H9 (cell line): Measurements from ENCODE around the gene FPGS. TPM values are rescaled to one million over a fixed set of nuclear protein-coding genes. Genes with fewer than 3 reads are reported as not detected.

Experiments used
- DNase-seq: peaks from one replicate; pipeline ENCODE4 v3.0.0-alpha.2; 2017
- H2AFZ ChIP-seq: one replicate; pipeline ENCODE4 v1.6.1; 2013; ENCODE audit warnings: mild to moderate bottlenecking, low read length, control low read depth, moderate library complexity
- H2AK5ac ChIP-seq: 2 replicates; pipeline ENCODE4 v1.6.1; 2013; ENCODE audit warnings: low read length, control low read depth, mixed read lengths; ENCODE audit not compliant: insufficient read length
- H2BK120ac ChIP-seq: one replicate; pipeline ENCODE4 v1.6.1; 2013; ENCODE audit warnings: low read depth, mild to moderate bottlenecking, low read length, control low read depth, inconsistent platforms; ENCODE audit not compliant: poor library complexity, severe bottlenecking
- H2BK12ac ChIP-seq: 2 replicates; pipeline ENCODE4 v1.6.1; 2013; ENCODE audit warnings: low read length, control low read depth, mixed read lengths, low read depth; ENCODE audit not compliant: insufficient read length
- H2BK15ac ChIP-seq: 2 replicates; pipeline ENCODE4 v1.6.1; 2013; ENCODE audit warnings: low read depth, low read length, control low read depth
- H2BK20ac ChIP-seq: one replicate; pipeline ENCODE4 v1.6.1; 2013; ENCODE audit warnings: low read depth, mild to moderate bottlenecking, low read length, control low read depth, inconsistent platforms; ENCODE audit not compliant: poor library complexity, severe bottlenecking
- H2BK5ac ChIP-seq: 2 replicates; pipeline ENCODE4 v1.6.1; 2013; ENCODE audit warnings: low read length, control low read depth, mixed read lengths; ENCODE audit not compliant: insufficient read length
- H3K14ac ChIP-seq: 2 replicates; pipeline ENCODE4 v1.6.1; 2013; ENCODE audit warnings: low read length, control low read depth; ENCODE audit not compliant: insufficient read depth
- H3K18ac ChIP-seq: 2 replicates; pipeline ENCODE4 v1.6.1; 2013; ENCODE audit warnings: low read depth, mild to moderate bottlenecking, mixed read lengths, low read length, control low read depth; ENCODE audit not compliant: insufficient read length
- H3K23ac ChIP-seq: 2 replicates; pipeline ENCODE4 v1.6.1; 2013; ENCODE audit warnings: low read length, control low read depth, mixed read lengths, low read depth; ENCODE audit not compliant: insufficient read length
- H3K23me2 ChIP-seq: 2 replicates; pipeline ENCODE4 v1.6.1; 2013; ENCODE audit warnings: low read depth, mild to moderate bottlenecking, mixed read lengths, low read length, control low read depth; ENCODE audit not compliant: insufficient read length, poor library complexity, severe bottlenecking
- H3K27ac ChIP-seq: 2 replicates; pipeline ENCODE4 v1.5.1; 2013; ENCODE audit warnings: low read length, control low read depth, mixed read lengths, low read depth; ENCODE audit not compliant: insufficient read length
- H3K27me3 ChIP-seq: 2 replicates; pipeline ENCODE4 v1.6.1; 2013; ENCODE audit warnings: low read length, control low read depth, inconsistent platforms; ENCODE audit not compliant: insufficient read depth
- H3K4ac ChIP-seq: 2 replicates; pipeline ENCODE4 v1.6.1; 2013; ENCODE audit warnings: low read depth, mild to moderate bottlenecking, control low read depth, inconsistent platforms, low read length, moderate library complexity
- H3K4me1 ChIP-seq: 2 replicates; pipeline ENCODE4 v1.6.1; 2013; ENCODE audit warnings: low read length, control low read depth, inconsistent platforms; ENCODE audit not compliant: insufficient read depth
- H3K4me2 ChIP-seq: 2 replicates; pipeline ENCODE4 v1.6.1; 2013; ENCODE audit warnings: low read length, control low read depth, mixed read lengths; ENCODE audit not compliant: insufficient read length, insufficient read depth
- H3K56ac ChIP-seq: 2 replicates; pipeline ENCODE4 v1.6.1; 2013; ENCODE audit warnings: low read depth, mild to moderate bottlenecking, mixed read lengths, low read length, control low read depth; ENCODE audit not compliant: insufficient read length
- H3K79me1 ChIP-seq: 2 replicates; pipeline ENCODE4 v1.6.1; 2013; ENCODE audit warnings: low read depth, mild to moderate bottlenecking, moderate library complexity, low read length, control low read depth, inconsistent platforms; ENCODE audit not compliant: insufficient read depth, poor library complexity, severe bottlenecking
- H3K79me2 ChIP-seq: 2 replicates; pipeline ENCODE4 v1.6.1; 2013; ENCODE audit warnings: low read length, control low read depth, inconsistent platforms; ENCODE audit not compliant: insufficient read depth
- H3K9ac ChIP-seq: 2 replicates; pipeline ENCODE4 v1.6.1; 2013; ENCODE audit warnings: low read length, control low read depth, mixed read lengths; ENCODE audit not compliant: insufficient read length; ENCODE audit errors: extremely low read depth
- H3K9me3 ChIP-seq: one replicate; pipeline ENCODE4 v1.6.1; 2013; ENCODE audit warnings: low read depth, low read length, inconsistent platforms; ENCODE audit not compliant: control insufficient read depth
- H3T11ph ChIP-seq: one replicate; pipeline ENCODE4 v1.6.1; 2013; ENCODE audit warnings: mild to moderate bottlenecking, low read length, control low read depth, inconsistent platforms
- H4K20me1 ChIP-seq: one replicate; pipeline ENCODE4 v1.6.1; 2013; ENCODE audit not compliant: control insufficient read depth, insufficient read length, insufficient read depth
- H4K5ac ChIP-seq: 2 replicates; pipeline ENCODE4 v1.6.1; 2013; ENCODE audit warnings: low read depth, mild to moderate bottlenecking, mixed read lengths, low read length, control low read depth; ENCODE audit not compliant: insufficient read length
- H4K8ac ChIP-seq: replicated peaks from 2 replicates; pipeline ENCODE4 v1.6.1; 2013; ENCODE audit warnings: low read length, control low read depth, mixed read lengths, low read depth; ENCODE audit not compliant: insufficient read length
- H4K91ac ChIP-seq: 2 replicates; pipeline ENCODE4 v1.6.1; 2013; ENCODE audit warnings: low read depth, mild to moderate bottlenecking, moderate library complexity, mixed read lengths, low read length, control low read depth; ENCODE audit not compliant: insufficient read length
- H3K27ac Mint-ChIP-seq, 3 experiments: 2 replicates in 2 of 3; 3 replicates in 1 of 3; pipeline ENCODE4 v1.8.0; 2020 to 2021; ENCODE audit warnings: mixed read lengths in 3 of 3, mild to moderate bottlenecking in 1 of 3, moderate library complexity in 1 of 3
- H3K27me3 Mint-ChIP-seq: 2 replicates; pipeline ENCODE4 v1.8.0; 2021; ENCODE audit warnings: low read depth, mild to moderate bottlenecking, moderate library complexity, mixed read lengths
- H3K36me3 Mint-ChIP-seq, 3 experiments: 2 replicates in 2 of 3; 3 replicates in 1 of 3; pipeline ENCODE4 v1.8.0; 2020 to 2021; ENCODE audit warnings: low read depth in 3 of 3, mixed read lengths in 3 of 3; ENCODE audit not compliant: insufficient read depth in 1 of 3
- H3K4me1 Mint-ChIP-seq, 2 experiments: 2 replicates each; pipeline ENCODE4 v1.8.0; 2020; ENCODE audit warnings: mixed read lengths in 2 of 2
- H3K4me3 Mint-ChIP-seq, 2 experiments: 2 replicates in 1 of 2; 3 replicates in 1 of 2; pipeline ENCODE4 v1.8.0; 2020 to 2021; ENCODE audit warnings: mild to moderate bottlenecking in 2 of 2, mixed read lengths in 2 of 2, moderate library complexity in 1 of 2
- H3K9me3 Mint-ChIP-seq, 2 experiments: 2 replicates in 1 of 2; 3 replicates in 1 of 2; pipeline ENCODE4 v1.8.0; 2020; ENCODE audit warnings: mild to moderate bottlenecking in 2 of 2, mixed read lengths in 2 of 2, moderate library complexity in 1 of 2
- CTCF ChIP-seq: fragments of 200-600 bp; sonication (generic); conservative IDR thresholded peaks from 3 replicates; pipeline ENCODE4 v1.8.0; 2021; ENCODE audit warnings: antibody characterized with exemption, mild to moderate bottlenecking
- WGBS: extraction: QIAGEN DNeasy Blood & Tissue Kit; methylation state at CpG from one replicate; pipeline ENCODE4 v1.1.7; 2013; ENCODE audit warnings: missing lambda C conversion rate, low lambda C conversion rate, mixed read lengths; ENCODE audit not compliant: insufficient read length; ENCODE audit errors: extremely low coverage; 5-methylcytosine and 5-hydroxymethylcytosine counted together
- total RNA-seq: library from RNA; stranded (reverse); gene quantifications from 2 replicates; pipeline ENCODE4 v1.2.1, GENCODE V29; 2021

FPGS gene
- total RNA-seq, 1 experiment from 2014 or later = 68.4 TPM

GRCh38 chr9:127772603-127773002 lies 30.1 kb upstream of the FPGS start:
- Histone ChIP-seq H3K23me2 (peaks cover 8% of the 10 kb centered on the region), H3K4me1 (peaks cover 8% of the 10 kb centered on the region), H2BK120ac (no peak overlapping the region), H2BK15ac (no peak overlapping the region), H4K91ac (no peak overlapping the region), H4K20me1 (no peaks in the 10 kb centered on the region), H3K4ac (no peak overlapping the region), H3K27me3 (no peaks in the 10 kb centered on the region), H3K56ac (no peak overlapping the region), H2AK5ac (no peak overlapping the region), H3K79me2 (no peaks in the 10 kb centered on the region), H3K9me3 (no peaks in the 10 kb centered on the region), H3K14ac (no peak overlapping the region), H4K8ac (no peak overlapping the region), H2BK12ac (no peak overlapping the region), H2AFZ (no peak overlapping the region), H3T11ph (no peak overlapping the region), H3K4me2 (no peak overlapping the region), H4K5ac (no peak overlapping the region), H3K79me1 (no peaks in the 10 kb centered on the region), H2BK20ac (no peak overlapping the region), H3K27ac (no peak overlapping the region), H2BK5ac (no peak overlapping the region), H3K9ac (no peak overlapping the region), H3K18ac (no peak overlapping the region), H3K23ac (no peak overlapping the region)
- H3K27me3 Mint-ChIP-seq = peaks cover 6% of the 10 kb centered on the region
- no peaks in the 10 kb centered on the region for H3K36me3 Mint-ChIP-seq
- TF ChIP-seq CTCF = no peak
- peaks cover 30 to 40% of the 10 kb centered on the region in 2 experiments for H3K4me1 Mint-ChIP-seq
- no peaks in the 10 kb centered on the region for H3K9me3 Mint-ChIP-seq
- no CpG with 5 or more reads among the region's 5 CpGs for WGBS
- no peak overlapping the region for H3K27ac Mint-ChIP-seq
- no peak for DNase-seq
- no peak overlapping the region for H3K4me3 Mint-ChIP-seq
